ENCODE measurements around the gene CRB1.

DNA sequence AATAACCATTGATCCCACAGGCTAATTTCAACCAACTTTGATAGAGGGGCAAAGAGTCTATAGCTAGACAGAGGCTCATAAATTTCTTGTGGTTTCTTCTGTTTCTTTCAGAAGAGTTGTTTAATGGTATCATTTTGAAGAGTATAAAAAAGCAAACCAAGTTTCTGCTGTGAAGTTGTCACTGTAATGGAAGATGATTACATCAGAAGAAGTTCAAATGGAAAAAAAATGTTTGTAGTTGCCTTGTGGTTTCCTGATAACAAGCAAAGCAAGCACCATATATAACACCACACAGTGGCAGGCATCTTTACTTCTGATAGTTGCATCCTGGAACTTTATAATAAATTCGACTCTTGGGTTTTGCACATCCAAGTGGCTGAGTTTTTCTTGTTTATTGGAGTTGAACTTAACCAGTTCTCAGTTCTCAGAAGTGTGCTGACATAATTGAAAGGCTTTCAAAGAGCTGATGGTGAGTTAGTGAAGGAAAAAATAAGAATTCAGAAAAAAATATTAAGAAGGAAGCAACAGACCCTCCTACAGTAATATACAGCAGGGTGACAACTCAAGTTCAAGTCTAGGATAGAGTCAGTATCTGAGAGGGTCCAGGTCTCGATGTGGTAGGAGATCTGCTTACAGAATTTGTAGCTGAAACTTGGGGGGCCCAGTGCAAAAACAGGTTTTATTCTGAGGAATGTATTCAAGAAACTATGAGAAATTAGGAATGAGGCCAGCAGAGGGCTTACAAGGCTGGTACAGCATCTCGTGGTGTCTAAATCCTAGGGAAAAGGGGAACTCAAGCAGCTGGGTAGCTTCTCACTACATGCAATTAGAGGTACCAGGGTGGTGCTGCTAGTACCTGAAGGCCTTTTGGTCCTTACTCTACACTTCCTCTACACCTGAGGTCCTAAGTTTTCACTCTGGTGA lies 123.5 kb downstream of the CRB1 start:
- TF ChIP-seq, protein P1, sequence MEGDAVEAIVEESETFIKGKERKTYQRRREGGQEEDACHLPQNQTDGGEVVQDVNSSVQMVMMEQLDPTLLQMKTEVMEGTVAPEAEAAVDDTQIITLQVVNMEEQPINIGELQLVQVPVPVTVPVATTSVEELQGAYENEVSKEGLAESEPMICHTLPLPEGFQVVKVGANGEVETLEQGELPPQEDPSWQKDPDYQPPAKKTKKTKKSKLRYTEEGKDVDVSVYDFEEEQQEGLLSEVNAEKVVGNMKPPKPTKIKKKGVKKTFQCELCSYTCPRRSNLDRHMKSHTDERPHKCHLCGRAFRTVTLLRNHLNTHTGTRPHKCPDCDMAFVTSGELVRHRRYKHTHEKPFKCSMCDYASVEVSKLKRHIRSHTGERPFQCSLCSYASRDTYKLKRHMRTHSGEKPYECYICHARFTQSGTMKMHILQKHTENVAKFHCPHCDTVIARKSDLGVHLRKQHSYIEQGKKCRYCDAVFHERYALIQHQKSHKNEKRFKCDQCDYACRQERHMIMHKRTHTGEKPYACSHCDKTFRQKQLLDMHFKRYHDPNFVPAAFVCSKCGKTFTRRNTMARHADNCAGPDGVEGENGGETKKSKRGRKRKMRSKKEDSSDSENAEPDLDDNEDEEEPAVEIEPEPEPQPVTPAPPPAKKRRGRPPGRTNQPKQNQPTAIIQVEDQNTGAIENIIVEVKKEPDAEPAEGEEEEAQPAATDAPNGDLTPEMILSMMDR (IDR thresholded peaks at IDR 0.05), result peak; percentile 18
- TF ChIP-seq EZH2 (IDR thresholded peaks at IDR 0.05) (no peak), EZH2phosphoT487 (IDR thresholded peaks at IDR 0.05) (no peak)

Data from neural progenitor cell (in vitro differentiated cells).